CD8-positive, alpha-beta memory T cell (primary cell): ENCODE data around the gene DNMT3L. TPM values are rescaled to one million over a fixed set of nuclear protein-coding genes. Genes with fewer than 3 reads are reported as not detected.
A peak's percentile ranks its signal among the peaks of the same experiment; 100 is the strongest.
"Not testable (repeated sequence)": the region's sequence is repeated elsewhere in the genome, so short reads cannot be mapped to it uniquely, and the experiment has no call there.

Source experiments
- CTCF ChIA-PET: fragments of 350-600 bp; sonication (Branson Sonifier 250); formaldehyde crosslinking; loops from one replicate; lab custom pipeline; 2021; ENCODE audit warnings: antibody characterized with exemption; lab: Charles Lee
- POLR2A ChIA-PET: fragments of 350-600 bp; sonication (Branson Sonifier 250); formaldehyde crosslinking; loops from one replicate; lab custom pipeline; 2021; ENCODE audit warnings: antibody characterized with exemption; lab: Charles Lee
- DNase-seq, 5 donors: peaks; one replicate each; pipeline versions ENCODE4 v3.0.0 to v3.0.0-alpha.2; 2020 to 2022; ENCODE audit warnings: mixed read lengths in 1 of 5
- H3K27ac ChIP-seq: one replicate; pipeline ENCODE4 v1.7.0; 2013; ENCODE audit warnings: low read depth, mild to moderate bottlenecking, low read length, moderate library complexity
- H3K27me3 ChIP-seq: 2 replicates; pipeline ENCODE4 v1.7.0; 2013; ENCODE audit warnings: low read length, mild to moderate bottlenecking; ENCODE audit not compliant: insufficient read depth, poor library complexity, severe bottlenecking
- H3K36me3 ChIP-seq: 2 replicates; pipeline ENCODE4 v1.7.0; 2013; ENCODE audit warnings: mild to moderate bottlenecking, low read length, moderate library complexity; ENCODE audit not compliant: insufficient read depth
- H3K4me1 ChIP-seq: 2 replicates; pipeline ENCODE4 v1.7.0; 2013; ENCODE audit warnings: mild to moderate bottlenecking, low read length, moderate library complexity; ENCODE audit not compliant: insufficient read depth
- H3K4me3 ChIP-seq: 2 replicates; pipeline ENCODE4 v1.7.0; 2013; ENCODE audit warnings: mild to moderate bottlenecking, low read length
- H3K9me3 ChIP-seq: 2 replicates; pipeline ENCODE4 v1.7.0; 2013; ENCODE audit warnings: mild to moderate bottlenecking, low read length
- H3K27ac Mint-ChIP-seq, 8 donors: one replicate each; pipeline ENCODE4 v1.8.0; 2020 to 2021; ENCODE audit warnings: mixed read lengths in 8 of 8, mild to moderate bottlenecking in 6 of 8, inconsistent platforms in 3 of 8, moderate library complexity in 3 of 8
- H3K27me3 Mint-ChIP-seq, 2 donors: one replicate each; pipeline ENCODE4 v1.8.0; 2020 to 2021; ENCODE audit warnings: mixed read lengths in 2 of 2, mild to moderate bottlenecking in 1 of 2, moderate library complexity in 1 of 2
- H3K36me3 Mint-ChIP-seq, 3 donors: one replicate each; pipeline ENCODE4 v1.8.0; 2020 to 2021; ENCODE audit warnings: mixed read lengths in 3 of 3, inconsistent platforms in 1 of 3, mild to moderate bottlenecking in 1 of 3
- H3K4me1 Mint-ChIP-seq, 3 donors: one replicate each; pipeline ENCODE4 v1.8.0; 2020 to 2021; ENCODE audit warnings: mixed read lengths in 3 of 3, inconsistent platforms in 1 of 3, mild to moderate bottlenecking in 1 of 3
- H3K4me3 Mint-ChIP-seq, 7 donors: one replicate each; pipeline ENCODE4 v1.8.0; 2020 to 2021; ENCODE audit warnings: mixed read lengths in 7 of 7, mild to moderate bottlenecking in 6 of 7, moderate library complexity in 4 of 7, inconsistent platforms in 2 of 7
- H3K9me3 Mint-ChIP-seq, 5 donors: one replicate each; pipeline ENCODE4 v1.8.0; 2020 to 2022; ENCODE audit warnings: mixed read lengths in 5 of 5, mild to moderate bottlenecking in 3 of 5, moderate library complexity in 2 of 5, inconsistent platforms in 1 of 5
- polyA plus RNA-seq: library from polyadenylated mRNA; unstranded; fragments of 300-500 nt; fragmentation: Illumina TruSeq; gene quantifications from one replicate; pipeline ENCODE4 v1.2.3, GENCODE V29; 2021
- total RNA-seq, 2 experiments: library from RNA; stranded (reverse); gene quantifications; one replicate each; pipeline ENCODE4 v1.2.3, GENCODE V29; 2021

The DNMT3L gene
- total and polyA plus RNA-seq, 3 experiments from 2014 or later, result not detected

DNA sequence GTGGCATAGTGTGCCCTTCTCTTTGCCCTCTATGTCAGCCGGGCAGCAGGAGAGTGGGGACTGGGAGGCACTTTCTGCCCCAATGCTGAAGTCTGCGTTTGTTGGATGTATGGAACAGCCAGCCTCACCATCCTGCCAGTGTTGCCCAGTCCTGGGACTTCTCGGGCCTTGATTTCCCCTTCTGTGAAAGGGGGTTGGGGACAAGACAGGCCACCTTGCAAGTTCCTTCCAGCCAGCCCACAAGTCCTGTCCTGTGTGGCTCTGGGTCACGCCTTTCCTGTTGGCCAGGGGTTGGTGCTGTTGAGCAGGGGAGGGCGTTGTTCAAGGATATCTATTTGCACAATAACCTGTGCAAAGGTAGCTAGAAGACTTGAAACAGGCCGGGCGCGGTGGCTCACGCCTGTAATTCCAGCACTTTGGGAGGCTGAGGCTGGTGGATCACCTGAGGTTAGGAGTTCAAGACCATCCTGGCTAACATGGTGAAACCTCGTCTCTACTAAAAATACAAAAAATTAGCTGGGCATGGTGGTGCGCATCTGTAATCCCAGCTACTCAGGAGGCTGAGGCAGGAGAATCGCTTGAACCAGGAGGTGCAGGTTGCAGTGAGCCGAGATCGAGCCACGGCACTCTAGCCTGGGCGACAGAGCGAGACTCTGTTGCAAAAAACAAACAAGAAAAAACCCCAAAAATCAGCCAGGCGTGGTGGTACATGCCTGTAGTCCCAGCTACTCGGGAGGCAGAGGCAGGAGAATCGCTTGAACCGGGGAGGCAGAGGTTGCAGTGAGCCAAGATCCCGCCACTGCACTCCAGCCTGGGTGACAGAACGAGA is 41.1 kb upstream of the DNMT3L start:
- H3K27ac Mint-ChIP-seq, result peak overlapping the region in 6 of 8 donors; percentile 36 to 79 (median 52)
- H3K4me3 ChIP-seq, DNase-seq, H3K9me3 Mint-ChIP-seq, H3K27me3 Mint-ChIP-seq, H3K9me3 ChIP-seq, H3K36me3 ChIP-seq, H3K27ac ChIP-seq, POLR2A ChIA-PET, CTCF ChIA-PET, H3K27me3 ChIP-seq: not testable (repeated sequence)
- peak overlapping the region; percentile 29 to 91 (median 70) for H3K4me3 Mint-ChIP-seq
- peaks cover 46% of the 10 kb centered on the region for H3K4me1 ChIP-seq
- H3K4me1 Mint-ChIP-seq, result peaks cover 37 to 60% (median 49%) of the 10 kb centered on the region in 3 donors
- peaks cover 0 to 23% (median 0%) of the 10 kb centered on the region in 3 donors for H3K36me3 Mint-ChIP-seq

DNA sequence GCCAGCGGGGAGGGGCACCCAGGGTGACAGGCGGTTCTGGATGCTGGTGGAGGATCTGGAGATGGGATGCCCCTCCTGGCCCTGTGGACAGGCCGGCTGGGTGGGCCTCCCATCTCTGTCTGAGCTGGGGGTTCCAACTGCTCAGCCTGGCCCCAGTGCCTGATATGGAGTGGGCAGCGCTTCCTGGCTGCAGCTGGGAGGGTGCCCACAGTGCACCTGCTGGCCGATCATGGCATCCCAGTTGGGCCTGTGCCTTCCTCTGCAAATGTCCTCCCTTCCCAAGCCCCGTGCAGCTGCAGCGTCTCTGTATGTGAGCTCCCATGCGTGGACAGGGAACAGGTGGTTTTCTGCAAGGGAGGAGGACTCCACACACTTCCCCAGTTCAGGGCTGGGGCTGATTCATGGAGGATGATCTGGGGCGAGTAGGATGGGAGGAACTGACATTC is 40.3 kb upstream of the DNMT3L start:
- no peak overlapping the region for H3K4me3 ChIP-seq
- H3K27me3 ChIP-seq, result no peaks in the 10 kb centered on the region
- H3K36me3 ChIP-seq, result no peaks in the 10 kb centered on the region
- CTCF ChIA-PET, result no interaction called here
- H3K9me3 Mint-ChIP-seq, result no peaks in the 10 kb centered on the region
- no peaks in the 10 kb centered on the region for H3K27me3 Mint-ChIP-seq
- peaks cover 0 to 15% (median 0%) of the 10 kb centered on the region in 3 donors for H3K36me3 Mint-ChIP-seq
- H3K4me3 Mint-ChIP-seq, result peak overlapping the region; percentile 29 to 91 (median 70)
- H3K4me1 ChIP-seq, result peaks cover 52% of the 10 kb centered on the region
- no peak overlapping the region for H3K27ac ChIP-seq
- H3K4me1 Mint-ChIP-seq, result peaks cover 37 to 65% (median 55%) of the 10 kb centered on the region in 3 donors
- peak overlapping the region in 6 of 8 donors; percentile 29 to 88 (median 46) for H3K27ac Mint-ChIP-seq
- no peak for DNase-seq
- POLR2A ChIA-PET, result no interaction called here
- no peaks in the 10 kb centered on the region for H3K9me3 ChIP-seq

DNA sequence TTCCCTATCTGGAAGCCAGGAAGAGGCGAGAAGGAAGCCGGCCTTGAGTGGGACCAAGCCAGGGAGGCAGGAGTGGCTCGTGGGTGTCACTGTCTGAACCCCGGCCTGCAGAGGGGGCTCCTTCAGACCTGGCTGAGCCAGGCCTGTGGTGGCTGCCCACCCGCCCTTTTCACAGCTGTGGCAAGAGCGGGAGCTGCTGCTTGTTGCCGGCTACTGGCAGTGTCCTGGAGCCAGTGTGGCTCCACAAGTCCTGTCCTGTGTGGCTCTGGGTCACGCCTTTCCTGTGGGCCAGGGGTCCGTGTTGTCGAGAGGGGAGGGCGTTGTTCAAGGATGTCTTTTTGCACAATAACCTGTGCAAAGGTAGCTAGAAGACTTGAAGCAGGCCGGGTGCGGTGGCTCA is 39.4 kb upstream of the DNMT3L start:
- Histone ChIP-seq H3K9me3 (no peaks in the 10 kb centered on the region), H3K36me3 (no peaks in the 10 kb centered on the region), H3K27me3 (no peaks in the 10 kb centered on the region), H3K27ac (peak overlapping the region; percentile 48), H3K4me1 (peaks cover 52% of the 10 kb centered on the region), H3K4me3 (peak overlapping the region; percentile 51)
- Mint-ChIP-seq H3K27me3 (no peaks in the 10 kb centered on the region), H3K4me3 (peak overlapping the region; percentile 76 to 87 (median 78)), H3K9me3 (no peaks in the 10 kb centered on the region), H3K27ac (peak overlapping the region in 7 of 8 donors; percentile 33 to 91 (median 66)), H3K4me1 (peaks cover 37 to 65% (median 55%) of the 10 kb centered on the region in 3 donors), H3K36me3 (peaks cover 0 to 10% (median 0%) of the 10 kb centered on the region in 3 donors)
- POLR2A ChIA-PET, result interaction anchor here (0.6 kb wide), 1 partner anchor 573 kb away, joined by 3 read pairs; no protein-coding TSS in a partner anchor
- no peak for DNase-seq
- CTCF ChIA-PET, result no interaction called here

DNA sequence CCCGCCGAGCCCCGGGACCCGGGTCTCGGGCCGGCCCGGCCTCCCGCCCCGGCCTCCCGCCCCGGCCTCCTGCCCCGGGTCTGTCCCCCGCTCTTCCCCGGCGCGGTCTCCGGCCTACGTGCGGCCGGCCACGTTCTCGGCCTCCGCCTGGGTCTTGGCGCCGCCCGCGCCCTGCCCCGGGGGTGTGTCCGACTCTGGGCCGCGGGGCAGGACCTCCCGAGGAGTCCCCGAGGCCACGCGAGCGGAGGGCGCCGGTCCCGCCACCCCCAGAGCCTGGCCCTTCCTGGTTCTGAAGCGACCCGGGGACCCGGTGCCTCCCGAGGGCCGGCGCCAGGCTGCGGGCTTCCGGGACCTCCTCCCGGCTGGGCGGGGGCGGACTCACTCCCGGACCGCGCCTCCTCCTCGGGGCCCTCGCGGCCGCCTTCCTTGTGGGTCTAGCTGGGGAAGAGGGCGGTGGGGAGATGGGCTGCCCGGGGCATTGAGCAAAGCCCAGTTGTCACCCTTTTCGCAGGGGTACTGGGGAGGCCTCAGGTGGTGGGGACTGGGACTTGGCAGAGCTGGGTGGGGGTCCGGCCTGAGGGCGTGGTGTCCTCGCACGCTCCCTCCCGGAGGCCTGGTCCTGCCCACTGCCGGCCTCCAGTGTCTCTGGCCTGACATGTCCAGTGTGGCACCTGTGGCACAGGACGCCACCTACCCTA is 38.7 kb upstream of the DNMT3L start:
- peaks cover 54% of the 10 kb centered on the region for H3K4me1 ChIP-seq
- Mint-ChIP-seq H3K27me3 (no peaks in the 10 kb centered on the region), H3K4me3 (peak overlapping the region; percentile 76 to 87 (median 78)), H3K4me1 (peaks cover 39 to 66% (median 55%) of the 10 kb centered on the region in 3 donors), H3K36me3 (peaks cover 0 to 10% (median 0%) of the 10 kb centered on the region in 3 donors), H3K27ac (peak overlapping the region; percentile 33 to 91 (median 67)), H3K9me3 (no peaks in the 10 kb centered on the region)
- no peaks in the 10 kb centered on the region for H3K36me3 ChIP-seq
- no peaks in the 10 kb centered on the region for H3K27me3 ChIP-seq
- DNase-seq, result peak; percentile 40 to 73 (median 62)
- ChIA-PET POLR2A (interaction anchor here (0.6 kb wide), 1 partner anchor 574 kb away, joined by 3 read pairs; no protein-coding TSS in a partner anchor), CTCF (no interaction called here)
- H3K4me3 ChIP-seq, result peak overlapping the region; percentile 51
- H3K27ac ChIP-seq, result peak overlapping the region; percentile 48
- H3K9me3 ChIP-seq, result no peaks in the 10 kb centered on the region

DNA sequence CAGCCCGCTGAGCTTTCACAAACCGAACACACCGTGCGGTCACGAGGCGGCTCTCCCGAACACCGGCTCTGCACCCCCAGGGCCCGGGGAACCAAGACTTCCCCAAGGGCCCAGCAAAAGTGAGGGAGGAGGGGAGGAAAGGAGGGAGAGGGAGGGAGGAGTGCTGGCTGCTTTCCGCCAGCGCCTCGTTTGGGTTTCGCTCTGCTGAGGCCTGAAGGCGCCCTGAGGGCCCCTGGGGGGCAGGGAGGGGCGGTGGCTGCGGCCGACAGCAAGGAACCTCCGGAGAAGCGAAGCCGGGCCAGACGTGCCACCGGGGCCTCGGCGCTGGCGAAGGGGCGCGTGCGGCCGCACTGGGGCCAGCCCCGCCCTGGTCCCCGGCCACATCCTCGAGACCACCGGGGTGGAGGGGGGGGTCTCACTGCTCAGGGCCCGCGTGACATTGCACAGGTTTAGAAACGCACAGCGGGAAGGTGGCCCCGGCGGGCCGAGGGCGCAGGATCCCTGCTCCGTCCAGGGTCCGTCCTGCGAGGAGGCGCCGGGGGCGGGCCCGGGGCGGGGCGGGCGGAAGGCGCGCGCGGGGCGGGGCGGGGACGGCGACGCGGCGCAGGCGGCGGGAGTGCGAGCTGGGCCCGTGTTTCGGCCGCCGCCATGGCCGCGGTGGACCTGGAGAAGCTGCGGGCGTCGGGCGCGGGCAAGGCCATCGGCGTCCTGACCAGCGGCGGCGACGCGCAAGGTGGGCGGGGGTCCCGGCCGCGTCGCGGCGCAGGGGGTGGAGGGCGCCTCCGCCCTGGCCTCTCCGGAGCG is 38.0 kb upstream of the DNMT3L start, which contains the start of gene PFKL:
TSS of gene PFKL (plus strand) at position 596 of the 804 bp plus-strand sequence. CDS start at position 649, 53 bp downstream.
- POLR2A ChIA-PET, result no interaction called here
- Histone ChIP-seq H3K9me3 (no peaks in the 10 kb centered on the region), H3K27ac (peak within 1 kb of the TSS; percentile 72), H3K36me3 (no peaks in the 10 kb centered on the region), H3K27me3 (no peaks in the 10 kb centered on the region), H3K4me1 (peaks cover 62% of the 10 kb centered on the region), H3K4me3 (peak within 1 kb of the TSS; percentile 73)
- Mint-ChIP-seq H3K4me3 (peak within 1 kb of the TSS; percentile 83 to 98 (median 88)), H3K4me1 (peaks cover 35 to 65% (median 49%) of the 10 kb centered on the region in 3 donors), H3K9me3 (no peaks in the 10 kb centered on the region), H3K36me3 (peaks cover 0 to 7% (median 0%) of the 10 kb centered on the region in 3 donors), H3K27ac (peak within 1 kb of the TSS; percentile 76 to 97 (median 89)), H3K27me3 (no peaks in the 10 kb centered on the region)
- peak; percentile 43 to 71 (median 51) for DNase-seq
- CTCF ChIA-PET, result no interaction called here

DNA sequence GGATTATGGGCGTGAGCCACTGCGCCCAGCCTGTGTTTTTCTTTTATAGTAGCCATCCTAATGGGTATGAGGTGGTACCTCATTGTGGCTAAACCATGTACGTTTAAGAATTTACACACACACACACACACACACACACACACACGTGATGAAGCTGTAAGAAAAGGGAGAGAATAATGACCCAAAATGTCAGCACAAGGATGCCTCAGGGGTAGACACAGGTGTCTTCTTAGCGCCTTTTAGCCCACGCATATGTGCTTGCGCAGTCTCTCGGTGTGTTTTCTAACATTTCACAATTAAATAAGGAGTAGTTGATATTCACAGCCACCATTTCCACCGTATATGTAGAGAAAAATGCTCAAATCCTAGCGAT is 37.4 kb upstream of the DNMT3L start:
- peaks cover 35 to 66% (median 48%) of the 10 kb centered on the region in 3 donors for H3K4me1 Mint-ChIP-seq
- no peaks in the 10 kb centered on the region for H3K27me3 ChIP-seq
- peaks cover 0 to 7% (median 0%) of the 10 kb centered on the region in 3 donors for H3K36me3 Mint-ChIP-seq
- no peaks in the 10 kb centered on the region for H3K9me3 Mint-ChIP-seq
- peak overlapping the region; percentile 72 for H3K27ac ChIP-seq
- POLR2A ChIA-PET, result no interaction called here
- CTCF ChIA-PET, result interaction anchor here (2.1 kb wide), 1 partner anchor 31 kb away, joined by 7 read pairs; no protein-coding TSS in a partner anchor
- H3K4me3 ChIP-seq, result peak overlapping the region; percentile 73
- no peaks in the 10 kb centered on the region for H3K27me3 Mint-ChIP-seq
- H3K4me3 Mint-ChIP-seq, result peak overlapping the region; percentile 83 to 98 (median 88)
- H3K9me3 ChIP-seq, result no peaks in the 10 kb centered on the region
- peaks cover 64% of the 10 kb centered on the region for H3K4me1 ChIP-seq
- DNase-seq, result peak in 1 of 5 donors; percentile 24
- peak overlapping the region; percentile 76 to 97 (median 89) for H3K27ac Mint-ChIP-seq
- no peaks in the 10 kb centered on the region for H3K36me3 ChIP-seq

DNA sequence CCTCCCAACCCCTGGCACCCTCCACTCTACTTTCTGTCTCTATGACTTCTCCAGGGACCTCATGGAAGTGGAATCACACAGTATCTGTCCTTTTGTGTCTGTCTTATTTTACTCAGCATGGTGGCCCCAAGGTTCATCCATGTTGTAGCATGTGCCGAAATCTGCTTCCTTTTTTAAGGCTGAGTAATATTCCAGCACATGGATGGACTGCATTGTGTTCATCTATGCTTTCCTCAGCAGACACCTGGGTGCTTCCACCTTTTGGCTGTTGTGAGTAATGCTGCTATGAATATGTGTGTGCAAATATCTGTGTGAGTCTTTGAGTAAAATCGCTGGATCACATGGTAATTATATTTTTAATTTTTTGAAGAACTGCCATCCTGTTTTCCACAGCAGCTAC is 36.6 kb upstream of the DNMT3L start:
- DNase-seq, result no peak
- Histone ChIP-seq H3K9me3 (no peaks in the 10 kb centered on the region), H3K4me3 (no peak overlapping the region), H3K4me1 (peaks cover 60% of the 10 kb centered on the region), H3K27ac (no peak overlapping the region), H3K27me3 (no peaks in the 10 kb centered on the region), H3K36me3 (no peaks in the 10 kb centered on the region)
- Mint-ChIP-seq H3K36me3 (peaks cover 0 to 3% (median 0%) of the 10 kb centered on the region in 3 donors), H3K27ac (peak overlapping the region in 6 of 8 donors; percentile 27 to 87 (median 68)), H3K4me3 (peak overlapping the region; percentile 48 to 86 (median 66)), H3K27me3 (no peaks in the 10 kb centered on the region), H3K4me1 (peaks cover 31 to 62% (median 43%) of the 10 kb centered on the region in 3 donors), H3K9me3 (no peaks in the 10 kb centered on the region)
- ChIA-PET POLR2A (no interaction called here), CTCF (interaction anchor here (0.8 to 2.4 kb wide), 12 partner anchors 10 to 285 kb away, joined by 3 to 11 read pairs (median 4); no protein-coding TSS in a partner anchor)
